ENCODE results near the gene GPR15.

GRCh38 chr3:98529856-98530459 lies 1.8 kb upstream of the GPR15 start:
- TF ChIP-seq REST (IDR thresholded peaks at IDR 0.05; ENCODE audit: insufficient read depth in 1 of 2, low read depth in 2 of 2, low read length in 2 of 2): no peak
- TF ChIP-seq POLR2AphosphoS5 (IDR thresholded peaks at IDR 0.05; ENCODE audit: low read depth, low read length): no peak
- TF ChIP-seq FOXP2 (optimal IDR thresholded peaks at IDR 0.05; ENCODE audit: borderline replicate concordance, extremely low read depth, extremely low read length, insufficient read depth): no peak
- TF ChIP-seq SIN3A (IDR thresholded peaks at IDR 0.05; ENCODE audit: borderline replicate concordance, insufficient read depth, low read length): no peak
- TF ChIP-seq TAF1 (IDR thresholded peaks at IDR 0.05; ENCODE audit: borderline replicate concordance, insufficient read depth, low read length): no peak

Measured in PFSK-1 (cell line).